ENCODE data around the gene TP53RK. TPM values are rescaled to one million over a fixed set of nuclear protein-coding genes. Genes with fewer than 3 reads are reported as not detected.

The TP53RK gene
- total RNA-seq, 1 experiment from 2014 or later: 21.5 TPM

DNA sequence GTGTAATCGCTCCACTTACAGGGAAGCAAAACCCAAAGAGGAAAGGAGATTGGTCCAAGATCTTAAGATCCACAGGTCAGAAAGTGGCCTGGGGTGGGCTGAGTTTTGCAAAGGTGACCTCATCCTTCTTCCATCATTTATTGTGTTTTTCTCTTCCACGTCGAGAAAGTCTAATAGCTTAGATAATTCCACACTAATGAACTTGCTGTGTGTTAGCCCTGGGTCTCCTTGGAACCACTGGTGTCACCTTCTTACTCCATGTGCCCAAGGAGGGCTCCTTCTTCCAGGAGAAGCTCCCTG, 39.6 kb downstream of the TP53RK start:
- Histone ChIP-seq H3K23ac (ENCODE audit: insufficient read length, low read depth, low read length) (no peak overlapping the region), H3K27me3 (ENCODE audit: insufficient read depth, low read length) (no peaks in the 10 kb centered on the region; the same call in 1 of the 2 replicates)

More for the DNA sequence above, 39.6 kb downstream of the TP53RK start:
- no peak overlapping the region for H4K91ac ChIP-seq (ENCODE audit: insufficient read length, low read depth, low read length)
- H3K4ac ChIP-seq (ENCODE audit: low read depth, low read length): no peak overlapping the region
- DNase-seq: no peak
- no peaks in the 10 kb centered on the region for H3K79me2 ChIP-seq (ENCODE audit: insufficient read depth, low read length)
- H2AK5ac ChIP-seq (ENCODE audit: insufficient read length, low read length): no peak overlapping the region
- H3K56ac ChIP-seq (ENCODE audit: insufficient read length, low read depth, low read length): no peak overlapping the region
- H2AFZ ChIP-seq (ENCODE audit: low read length): no peak overlapping the region
- Mint-ChIP-seq H3K36me3 (ENCODE audit: insufficient read depth in 1 of 3, low read depth in 3 of 3) (peaks cover 0 to 10% (median 0%) of the 10 kb centered on the region in 3 experiments; a peak in 3 of 7 replicates), H3K9me3 (peaks cover 0 to 2% of the 10 kb centered on the region in 2 experiments; a peak in 1 of 5 replicates), H3K27ac (no peak overlapping the region), H3K4me3 (no peak overlapping the region), H3K27me3 (ENCODE audit: low read depth) (peaks cover 45% of the 10 kb centered on the region), H3K4me1 (peaks cover 26 to 40% of the 10 kb centered on the region in 2 experiments)
- no peak overlapping the region for H2BK12ac ChIP-seq (ENCODE audit: insufficient read length, low read depth, low read length)
- WGBS (ENCODE audit: extremely low coverage, insufficient read length, low lambda C conversion rate): no CpG with 5 or more reads among the region's 3 CpGs
- no peak overlapping the region for H2BK15ac ChIP-seq (ENCODE audit: low read depth, low read length)
- H3K14ac ChIP-seq (ENCODE audit: insufficient read depth, low read length): no peak overlapping the region
- H4K20me1 ChIP-seq (ENCODE audit: control insufficient read depth, insufficient read depth, insufficient read length): peaks cover 2% of the 10 kb centered on the region
- no peak overlapping the region for H3K9ac ChIP-seq (ENCODE audit: extremely low read depth, insufficient read length, low read length)
- H3K27ac ChIP-seq (ENCODE audit: insufficient read length, low read depth, low read length): no peak overlapping the region
- H3T11ph ChIP-seq (ENCODE audit: low read length): no peak overlapping the region
- no peaks in the 10 kb centered on the region for H3K23me2 ChIP-seq (ENCODE audit: insufficient read length, low read depth, low read length, poor library complexity, severe bottlenecking)
- no peak overlapping the region for H2BK5ac ChIP-seq (ENCODE audit: insufficient read length, low read length)
- H3K18ac ChIP-seq (ENCODE audit: insufficient read length, low read depth, low read length): no peak overlapping the region
- no peaks in the 10 kb centered on the region for H3K9me3 ChIP-seq (ENCODE audit: control insufficient read depth, low read depth, low read length)
- H3K4me2 ChIP-seq (ENCODE audit: insufficient read depth, insufficient read length, low read length): no peak overlapping the region
- no peak overlapping the region for H4K5ac ChIP-seq (ENCODE audit: insufficient read length, low read depth, low read length)
- H2BK20ac ChIP-seq (ENCODE audit: low read depth, low read length, poor library complexity, severe bottlenecking): no peak overlapping the region
- no peak overlapping the region for H2BK120ac ChIP-seq (ENCODE audit: low read depth, low read length, poor library complexity, severe bottlenecking)
- H3K79me1 ChIP-seq (ENCODE audit: insufficient read depth, low read depth, low read length, poor library complexity, severe bottlenecking): no peaks in the 10 kb centered on the region
- no peaks in the 10 kb centered on the region for H3K4me1 ChIP-seq (ENCODE audit: insufficient read depth, low read length)
- H4K8ac ChIP-seq (replicated peaks; ENCODE audit: insufficient read length, low read depth, low read length): no peak overlapping the region
- TF ChIP-seq, protein P1, sequence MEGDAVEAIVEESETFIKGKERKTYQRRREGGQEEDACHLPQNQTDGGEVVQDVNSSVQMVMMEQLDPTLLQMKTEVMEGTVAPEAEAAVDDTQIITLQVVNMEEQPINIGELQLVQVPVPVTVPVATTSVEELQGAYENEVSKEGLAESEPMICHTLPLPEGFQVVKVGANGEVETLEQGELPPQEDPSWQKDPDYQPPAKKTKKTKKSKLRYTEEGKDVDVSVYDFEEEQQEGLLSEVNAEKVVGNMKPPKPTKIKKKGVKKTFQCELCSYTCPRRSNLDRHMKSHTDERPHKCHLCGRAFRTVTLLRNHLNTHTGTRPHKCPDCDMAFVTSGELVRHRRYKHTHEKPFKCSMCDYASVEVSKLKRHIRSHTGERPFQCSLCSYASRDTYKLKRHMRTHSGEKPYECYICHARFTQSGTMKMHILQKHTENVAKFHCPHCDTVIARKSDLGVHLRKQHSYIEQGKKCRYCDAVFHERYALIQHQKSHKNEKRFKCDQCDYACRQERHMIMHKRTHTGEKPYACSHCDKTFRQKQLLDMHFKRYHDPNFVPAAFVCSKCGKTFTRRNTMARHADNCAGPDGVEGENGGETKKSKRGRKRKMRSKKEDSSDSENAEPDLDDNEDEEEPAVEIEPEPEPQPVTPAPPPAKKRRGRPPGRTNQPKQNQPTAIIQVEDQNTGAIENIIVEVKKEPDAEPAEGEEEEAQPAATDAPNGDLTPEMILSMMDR (conservative IDR thresholded peaks at IDR 0.05): no peak
